ENCODE results near the gene BANF2.

DNA sequence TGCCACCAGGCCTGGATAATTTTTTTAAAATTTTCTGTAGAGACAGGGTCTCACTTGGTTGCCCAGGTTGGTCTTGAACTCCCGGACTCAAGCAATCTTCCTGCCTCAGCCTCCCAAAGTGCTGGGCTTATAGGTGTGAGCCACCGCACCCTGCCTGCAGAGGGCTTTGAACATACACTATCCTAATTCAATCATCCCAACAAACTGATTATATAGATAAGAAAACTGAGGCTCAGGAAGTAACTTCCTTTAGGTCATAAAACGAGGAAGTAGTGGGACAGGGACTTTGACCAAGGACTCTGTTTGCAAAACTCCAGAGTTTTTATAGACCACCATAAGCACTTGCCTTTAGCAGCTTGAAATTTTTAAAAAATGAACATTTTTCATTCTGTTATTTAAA lies 5.0 kb upstream of the BANF2 start:
- TF ChIP-seq CTCF (IDR thresholded peaks at IDR 0.05) (no peak), POLR2AphosphoS5 (IDR thresholded peaks at IDR 0.05) (no peak)

Data from prostate gland (tissue), 2 donors.